ENCODE results near the gene MRPS11. TPM values are rescaled to one million over a fixed set of nuclear protein-coding genes. Genes with fewer than 3 reads are reported as not detected.
"Not testable (repeated sequence)": the region's sequence is repeated elsewhere in the genome, so short reads cannot be mapped to it uniquely, and the experiment has no call there.

Gene MRPS11
- total and polyA plus RNA-seq, 2 donors, result 38.5 to 59.6 TPM

GRCh38 chr15:88431441-88431840 lies 36.1 kb upstream of the MRPS11 start:
- Histone ChIP-seq H3K9me3 (ENCODE audit: control insufficient read depth in 2 of 2, insufficient read depth in 1 of 2, low read length in 1 of 2) (no peaks in the 10 kb centered on the region), H3K36me3 (ENCODE audit: control insufficient read depth in 2 of 2, insufficient read depth in 2 of 2, low read length in 1 of 2) (no peaks in the 10 kb centered on the region), H3K27ac (ENCODE audit: low read depth in 1 of 2, low read length in 1 of 2) (no peak overlapping the region), H3K4me3 (ENCODE audit: low read length in 2 of 2) (no peak overlapping the region), H3K27me3 (ENCODE audit: control insufficient read depth in 2 of 2, insufficient read depth in 1 of 2, low read length in 1 of 2) (peaks cover 0 to 12% of the 10 kb centered on the region in 2 donors), H3K4me1 (ENCODE audit: control insufficient read depth in 2 of 2, insufficient read depth in 2 of 2, low read length in 2 of 2) (no peaks in the 10 kb centered on the region)
- 91% methylated on average over 10 of the region's 10 CpGs for WGBS
- no peak for DNase-seq (ENCODE audit: low read depth in 6 of 9, low spot score in 9 of 9)

GRCh38 chr15:88433046-88433685 lies 34.3 kb upstream of the MRPS11 start:
- no peaks in the 10 kb centered on the region for H3K36me3 ChIP-seq (ENCODE audit: control insufficient read depth in 2 of 2, insufficient read depth in 2 of 2, low read length in 1 of 2)
- DNase-seq (ENCODE audit: low read depth in 6 of 9, low spot score in 9 of 9), result no peak
- H3K27me3 ChIP-seq (ENCODE audit: control insufficient read depth in 2 of 2, insufficient read depth in 1 of 2, low read length in 1 of 2), result peaks cover 0 to 9% of the 10 kb centered on the region in 2 donors
- no peak overlapping the region for H3K4me3 ChIP-seq (ENCODE audit: low read length in 2 of 2)
- no peak overlapping the region for H3K27ac ChIP-seq (ENCODE audit: low read depth in 1 of 2, low read length in 1 of 2)
- H3K9me3 ChIP-seq (ENCODE audit: control insufficient read depth in 2 of 2, insufficient read depth in 1 of 2, low read length in 1 of 2), result no peaks in the 10 kb centered on the region
- WGBS, result 94% methylated on average over 7 of the region's 7 CpGs
- H3K4me1 ChIP-seq (ENCODE audit: control insufficient read depth in 2 of 2, insufficient read depth in 2 of 2, low read length in 2 of 2), result no peaks in the 10 kb centered on the region

- 87% methylated on average over 5 of the region's 5 CpGs for WGBS
- H3K36me3 ChIP-seq (ENCODE audit: control insufficient read depth in 2 of 2, insufficient read depth in 2 of 2, low read length in 1 of 2); H3K27ac ChIP-seq (ENCODE audit: low read depth in 1 of 2, low read length in 1 of 2); H3K27me3 ChIP-seq (ENCODE audit: control insufficient read depth in 2 of 2, insufficient read depth in 1 of 2, low read length in 1 of 2); H3K4me1 ChIP-seq (ENCODE audit: control insufficient read depth in 2 of 2, insufficient read depth in 2 of 2, low read length in 2 of 2); H3K9me3 ChIP-seq (ENCODE audit: control insufficient read depth in 2 of 2, insufficient read depth in 1 of 2, low read length in 1 of 2); H3K4me3 ChIP-seq (ENCODE audit: low read length in 2 of 2); DNase-seq (ENCODE audit: low read depth in 6 of 9, low spot score in 9 of 9): not testable (repeated sequence)
These were observed 33.4 kb upstream of the MRPS11 start for GRCh38 chr15:88434106-88434505.

- WGBS, result 89% methylated on average over 5 of the region's 5 CpGs
- H3K4me1 ChIP-seq (ENCODE audit: control insufficient read depth in 2 of 2, insufficient read depth in 2 of 2, low read length in 2 of 2), result no peaks in the 10 kb centered on the region
- no peak for DNase-seq (ENCODE audit: low read depth in 6 of 9, low spot score in 9 of 9)
- no peaks in the 10 kb centered on the region for H3K9me3 ChIP-seq (ENCODE audit: control insufficient read depth in 2 of 2, insufficient read depth in 1 of 2, low read length in 1 of 2)
- no peak overlapping the region for H3K27ac ChIP-seq (ENCODE audit: low read depth in 1 of 2, low read length in 1 of 2)
- H3K27me3 ChIP-seq (ENCODE audit: control insufficient read depth in 2 of 2, insufficient read depth in 1 of 2, low read length in 1 of 2), result peaks cover 0 to 5% of the 10 kb centered on the region in 2 donors
- no peak overlapping the region for H3K4me3 ChIP-seq (ENCODE audit: low read length in 2 of 2)
- no peaks in the 10 kb centered on the region for H3K36me3 ChIP-seq (ENCODE audit: control insufficient read depth in 2 of 2, insufficient read depth in 2 of 2, low read length in 1 of 2)
These were observed 29.3 kb upstream of the MRPS11 start for GRCh38 chr15:88438181-88438580.

GRCh38 chr15:88440021-88440420 lies 27.5 kb upstream of the MRPS11 start:
- Histone ChIP-seq H3K4me1 (ENCODE audit: control insufficient read depth in 2 of 2, insufficient read depth in 2 of 2, low read length in 2 of 2) (no peaks in the 10 kb centered on the region), H3K9me3 (ENCODE audit: control insufficient read depth in 2 of 2, insufficient read depth in 1 of 2, low read length in 1 of 2) (no peaks in the 10 kb centered on the region), H3K36me3 (ENCODE audit: control insufficient read depth in 2 of 2, insufficient read depth in 2 of 2, low read length in 1 of 2) (no peaks in the 10 kb centered on the region), H3K27me3 (ENCODE audit: control insufficient read depth in 2 of 2, insufficient read depth in 1 of 2, low read length in 1 of 2) (peaks cover 0 to 5% of the 10 kb centered on the region in 2 donors), H3K4me3 (ENCODE audit: low read length in 2 of 2) (no peak overlapping the region), H3K27ac (ENCODE audit: low read depth in 1 of 2, low read length in 1 of 2) (no peak overlapping the region)
- DNase-seq (ENCODE audit: low read depth in 6 of 9, low spot score in 9 of 9), result no peak
- WGBS, result 90% methylated on average over 1 of the region's 1 CpG

GRCh38 chr15:88441076-88441730 lies 26.3 kb upstream of the MRPS11 start:
- 97% methylated on average over 2 of the region's 2 CpGs for WGBS
- H3K36me3 ChIP-seq (ENCODE audit: control insufficient read depth in 2 of 2, insufficient read depth in 2 of 2, low read length in 1 of 2), result no peaks in the 10 kb centered on the region
- no peaks in the 10 kb centered on the region for H3K9me3 ChIP-seq (ENCODE audit: control insufficient read depth in 2 of 2, insufficient read depth in 1 of 2, low read length in 1 of 2)
- H3K27me3 ChIP-seq (ENCODE audit: control insufficient read depth in 2 of 2, insufficient read depth in 1 of 2, low read length in 1 of 2), result peaks cover 0 to 4% of the 10 kb centered on the region in 2 donors
- H3K4me1 ChIP-seq (ENCODE audit: control insufficient read depth in 2 of 2, insufficient read depth in 2 of 2, low read length in 2 of 2), result no peaks in the 10 kb centered on the region
- H3K4me3 ChIP-seq (ENCODE audit: low read length in 2 of 2), result no peak overlapping the region
- no peak for DNase-seq (ENCODE audit: low read depth in 6 of 9, low spot score in 9 of 9)
- no peak overlapping the region for H3K27ac ChIP-seq (ENCODE audit: low read depth in 1 of 2, low read length in 1 of 2)

- 83% methylated on average over 1 of the region's 1 CpG for WGBS
- Histone ChIP-seq H3K4me3 (ENCODE audit: low read length in 2 of 2) (no peak overlapping the region), H3K27ac (ENCODE audit: low read depth in 1 of 2, low read length in 1 of 2) (no peak overlapping the region), H3K36me3 (ENCODE audit: control insufficient read depth in 2 of 2, insufficient read depth in 2 of 2, low read length in 1 of 2) (no peaks in the 10 kb centered on the region), H3K4me1 (ENCODE audit: control insufficient read depth in 2 of 2, insufficient read depth in 2 of 2, low read length in 2 of 2) (peaks cover 3 to 8% of the 10 kb centered on the region in 2 donors), H3K9me3 (ENCODE audit: control insufficient read depth in 2 of 2, insufficient read depth in 1 of 2, low read length in 1 of 2) (no peaks in the 10 kb centered on the region), H3K27me3 (ENCODE audit: control insufficient read depth in 2 of 2, insufficient read depth in 1 of 2, low read length in 1 of 2) (no peaks in the 10 kb centered on the region)
- DNase-seq (ENCODE audit: low read depth in 6 of 9, low spot score in 9 of 9), result no peak
These were observed 20.3 kb upstream of the MRPS11 start for GRCh38 chr15:88447206-88447605.

- no peak overlapping the region for H3K4me3 ChIP-seq (ENCODE audit: low read length in 2 of 2)
- H3K27me3 ChIP-seq (ENCODE audit: control insufficient read depth in 2 of 2, insufficient read depth in 1 of 2, low read length in 1 of 2), result no peaks in the 10 kb centered on the region
- H3K4me1 ChIP-seq (ENCODE audit: control insufficient read depth in 2 of 2, insufficient read depth in 2 of 2, low read length in 2 of 2), result peaks cover 3 to 8% of the 10 kb centered on the region in 2 donors
- H3K27ac ChIP-seq (ENCODE audit: low read depth in 1 of 2, low read length in 1 of 2), result no peak overlapping the region
- H3K36me3 ChIP-seq (ENCODE audit: control insufficient read depth in 2 of 2, insufficient read depth in 2 of 2, low read length in 1 of 2), result no peaks in the 10 kb centered on the region
- H3K9me3 ChIP-seq (ENCODE audit: control insufficient read depth in 2 of 2, insufficient read depth in 1 of 2, low read length in 1 of 2), result no peaks in the 10 kb centered on the region
- no peak for DNase-seq (ENCODE audit: low read depth in 6 of 9, low spot score in 9 of 9)
- 88% methylated on average over 1 of the region's 1 CpG for WGBS
These were observed 19.8 kb upstream of the MRPS11 start for GRCh38 chr15:88447741-88448140.

- no peaks in the 10 kb centered on the region for H3K27me3 ChIP-seq (ENCODE audit: control insufficient read depth in 2 of 2, insufficient read depth in 1 of 2, low read length in 1 of 2)
- H3K9me3 ChIP-seq (ENCODE audit: control insufficient read depth in 2 of 2, insufficient read depth in 1 of 2, low read length in 1 of 2), result no peaks in the 10 kb centered on the region
- 87% methylated on average over 5 of the region's 5 CpGs for WGBS
- H3K36me3 ChIP-seq (ENCODE audit: control insufficient read depth in 2 of 2, insufficient read depth in 2 of 2, low read length in 1 of 2), result no peaks in the 10 kb centered on the region
- DNase-seq (ENCODE audit: low read depth in 6 of 9, low spot score in 9 of 9), result no peak
- no peak overlapping the region for H3K27ac ChIP-seq (ENCODE audit: low read depth in 1 of 2, low read length in 1 of 2)
- H3K4me3 ChIP-seq (ENCODE audit: low read length in 2 of 2), result no peak overlapping the region
- H3K4me1 ChIP-seq (ENCODE audit: control insufficient read depth in 2 of 2, insufficient read depth in 2 of 2, low read length in 2 of 2), result peaks cover 3 to 8% of the 10 kb centered on the region in 2 donors
These were observed 18.5 kb upstream of the MRPS11 start for GRCh38 chr15:88448991-88449461.
